HAP-1 (cell line): Measurements from ENCODE around the gene NR1H2.
A peak's percentile ranks its signal among the peaks of the same experiment; 100 is the strongest.
"Not testable (repeated sequence)": the region's sequence is repeated elsewhere in the genome, so short reads cannot be mapped to it uniquely, and the experiment has no call there.

Source experiments
- DNase-seq, 2 experiments: peaks; one replicate each; pipeline ENCODE4 v3.0.0-alpha.2; 2016 to 2020; ENCODE audit warnings: low spot score in 2 of 2
- H3K27me3 ChIP-seq: fragments of 250-450 bp; sonication (Bioruptor Pico); 2 replicates; pipeline ENCODE4 v1.5.1; 2020; ENCODE audit warnings: low read depth, mild to moderate bottlenecking, moderate library complexity
- H3K36me3 ChIP-seq: fragments of 250-450 bp; sonication (Bioruptor Pico); replicated peaks from 2 replicates; pipeline ENCODE4 v1.5.1; 2020; ENCODE audit warnings: mild to moderate bottlenecking
- H3K4me1 ChIP-seq: fragments of 250-450 bp; sonication (Bioruptor Pico); 2 replicates; pipeline ENCODE4 v1.5.1; 2020; ENCODE audit warnings: mild to moderate bottlenecking
- H3K4me3 ChIP-seq: fragments of 250-450 bp; sonication (Bioruptor Pico); 2 replicates; pipeline ENCODE4 v1.5.1; 2020; ENCODE audit warnings: mild to moderate bottlenecking, moderate library complexity
- H3K9me3 ChIP-seq: fragments of 250-450 bp; sonication (Bioruptor Pico); 2 replicates; pipeline ENCODE4 v1.5.1; 2020; ENCODE audit warnings: mild to moderate bottlenecking, moderate library complexity
- in situ Hi-C: fragments of 300-500 bp; cut with MboI; formaldehyde crosslinking; loops from 3 replicates; pipeline ENCODE4 v1.14.3; 2020; ENCODE audit warnings: low sequenced_read_pairs, inconsistent platforms, mixed read lengths

NR1H2 gene

DNA sequence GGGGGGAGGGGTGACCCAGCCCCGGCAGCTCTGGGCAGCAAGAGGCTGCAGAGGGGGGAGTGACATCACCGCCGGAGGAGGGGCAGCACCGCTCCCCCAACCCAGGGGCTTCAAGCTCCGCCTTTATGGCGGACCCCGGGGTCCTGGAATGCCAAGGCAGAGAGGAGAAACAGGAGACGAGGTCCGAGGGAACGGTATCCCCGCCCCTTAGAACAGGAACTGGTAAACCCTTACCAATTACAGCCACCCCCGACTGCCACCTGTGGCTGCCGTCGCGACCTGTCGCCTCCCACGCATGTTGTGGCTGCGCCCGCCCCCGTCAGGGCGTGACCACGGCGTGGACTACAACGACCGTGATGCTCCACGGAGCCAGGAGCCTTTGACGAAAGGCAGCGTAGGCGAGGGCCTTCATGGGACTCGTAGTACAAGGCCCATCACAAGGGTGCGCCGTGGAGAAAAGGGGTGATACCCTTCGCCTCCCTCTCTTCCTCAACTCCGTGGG is 43.0 kb upstream of the NR1H2 start:
- in situ Hi-C loops = no loop called here
- DNase-seq = peak; percentile 37 to 73
- H3K4me1 ChIP-seq = peaks cover 11% of the 10 kb centered on the region
- peaks cover 7% of the 10 kb centered on the region for H3K27me3 ChIP-seq
- H3K9me3 ChIP-seq = no peaks in the 10 kb centered on the region; the same call in 1 of the 2 replicates
- H3K4me3 ChIP-seq = peak overlapping the region; percentile 26
- H3K36me3 ChIP-seq = no peaks in the 10 kb centered on the region

GRCh38 chr19:50333737-50334617 is 42.3 kb upstream of the NR1H2 start:
- Histone ChIP-seq H3K9me3 (no peaks in the 10 kb centered on the region; the same call in 1 of the 2 replicates), H3K4me3 (peak overlapping the region; percentile 26), H3K4me1 (peaks cover 11% of the 10 kb centered on the region), H3K27me3 (peaks cover 7% of the 10 kb centered on the region), H3K36me3 (no peaks in the 10 kb centered on the region)
- peak; percentile 11 to 72 for DNase-seq
- in situ Hi-C loops = no loop called here

GRCh38 chr19:50334741-50335421 is 41.4 kb upstream of the NR1H2 start:
- Histone ChIP-seq H3K4me3 (no peak overlapping the region), H3K36me3 (no peaks in the 10 kb centered on the region), H3K27me3 (peaks cover 7% of the 10 kb centered on the region), H3K9me3 (no peaks in the 10 kb centered on the region; the same call in 1 of the 2 replicates), H3K4me1 (peaks cover 8% of the 10 kb centered on the region)
- no peak for DNase-seq
- in situ Hi-C loops = no loop called here

- H3K9me3 ChIP-seq, H3K4me1 ChIP-seq, H3K36me3 ChIP-seq, in situ Hi-C loops, DNase-seq, H3K4me3 ChIP-seq, H3K27me3 ChIP-seq: not testable (repeated sequence)
These were observed 39.2 kb upstream of the NR1H2 start for GRCh38 chr19:50337031-50337430.

GRCh38 chr19:50340331-50340730 is 35.9 kb upstream of the NR1H2 start:
- H3K4me3 ChIP-seq = no peak overlapping the region

GRCh38 chr19:50341091-50341564 is 35.1 kb upstream of the NR1H2 start:
- Histone ChIP-seq H3K36me3 (no peaks in the 10 kb centered on the region), H3K4me1 (no peaks in the 10 kb centered on the region), H3K4me3 (no peak overlapping the region), H3K27me3 (no peaks in the 10 kb centered on the region), H3K9me3 (no peaks in the 10 kb centered on the region; the same call in 1 of the 2 replicates)
- DNase-seq = no peak
- in situ Hi-C loops = no loop called here

More at GRCh38 chr19:50340331-50340730, 35.9 kb upstream of the NR1H2 start:
- no peaks in the 10 kb centered on the region for H3K4me1 ChIP-seq
- no peaks in the 10 kb centered on the region for H3K36me3 ChIP-seq
- no peaks in the 10 kb centered on the region for H3K27me3 ChIP-seq
- no peaks in the 10 kb centered on the region; the same call in 1 of the 2 replicates for H3K9me3 ChIP-seq
- in situ Hi-C loops = no loop called here
- no peak for DNase-seq

GRCh38 chr19:50344661-50345318 is 31.5 kb upstream of the NR1H2 start:
- in situ Hi-C loops = no loop called here
- no peaks in the 10 kb centered on the region for H3K4me1 ChIP-seq
- H3K4me3 ChIP-seq = no peak overlapping the region

GRCh38 chr19:50347089-50347581 is 29.1 kb upstream of the NR1H2 start:
- DNase-seq, H3K27me3 ChIP-seq, H3K4me3 ChIP-seq, in situ Hi-C loops, H3K36me3 ChIP-seq, H3K9me3 ChIP-seq, H3K4me1 ChIP-seq: not testable (repeated sequence)

More at GRCh38 chr19:50344661-50345318, 31.5 kb upstream of the NR1H2 start:
- Histone ChIP-seq H3K9me3 (no peaks in the 10 kb centered on the region; the same call in 1 of the 2 replicates), H3K36me3 (no peaks in the 10 kb centered on the region), H3K27me3 (no peaks in the 10 kb centered on the region)
- no peak for DNase-seq

DNA sequence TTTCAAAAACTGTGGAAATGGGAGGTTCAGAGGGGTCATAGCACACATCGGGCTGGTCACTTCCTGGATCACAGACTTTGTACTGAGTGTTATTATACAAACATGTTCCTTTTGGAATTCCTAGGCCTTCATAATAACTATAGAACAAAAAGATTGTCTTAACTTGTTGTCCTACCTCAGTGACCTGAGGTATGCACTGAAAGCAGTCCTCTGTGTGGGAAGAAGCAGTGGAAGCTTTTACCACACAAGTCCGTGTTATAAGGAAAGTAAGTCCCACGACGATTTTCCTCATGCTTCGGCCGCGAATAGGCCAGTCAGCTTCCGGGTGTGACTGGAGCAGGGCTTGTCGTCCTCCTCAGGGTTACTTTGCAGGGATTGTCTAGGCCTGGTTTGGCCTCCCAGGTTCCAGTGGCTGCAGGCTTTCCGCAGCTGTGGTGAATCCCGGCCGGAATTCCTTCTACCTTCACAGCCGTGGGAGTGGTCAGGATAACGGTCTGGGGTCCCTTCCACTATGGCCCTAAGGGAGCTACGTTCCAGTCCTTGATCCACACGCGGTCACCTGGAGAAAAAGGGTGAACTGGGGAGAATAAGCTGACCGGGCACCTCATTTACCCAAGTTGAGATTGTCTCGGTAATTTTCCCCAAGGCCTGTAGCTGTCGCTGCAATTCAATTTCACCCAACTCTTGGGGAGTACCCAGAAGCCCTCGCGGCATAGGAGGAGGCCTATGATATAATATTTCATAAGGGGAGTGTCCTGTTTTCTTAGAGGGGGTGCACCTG is 26.8 kb upstream of the NR1H2 start:
- no peak for DNase-seq
- in situ Hi-C loops = loop anchor here (25.0 kb wide), 1 partner anchor 563 kb away; the partner anchor contains the start of gene KLK4
- no peak overlapping the region for H3K4me3 ChIP-seq
- H3K36me3 ChIP-seq = no peaks in the 10 kb centered on the region
- H3K27me3 ChIP-seq = no peaks in the 10 kb centered on the region
- H3K4me1 ChIP-seq = no peaks in the 10 kb centered on the region
- H3K9me3 ChIP-seq = no peaks in the 10 kb centered on the region; the same call in 1 of the 2 replicates

DNA sequence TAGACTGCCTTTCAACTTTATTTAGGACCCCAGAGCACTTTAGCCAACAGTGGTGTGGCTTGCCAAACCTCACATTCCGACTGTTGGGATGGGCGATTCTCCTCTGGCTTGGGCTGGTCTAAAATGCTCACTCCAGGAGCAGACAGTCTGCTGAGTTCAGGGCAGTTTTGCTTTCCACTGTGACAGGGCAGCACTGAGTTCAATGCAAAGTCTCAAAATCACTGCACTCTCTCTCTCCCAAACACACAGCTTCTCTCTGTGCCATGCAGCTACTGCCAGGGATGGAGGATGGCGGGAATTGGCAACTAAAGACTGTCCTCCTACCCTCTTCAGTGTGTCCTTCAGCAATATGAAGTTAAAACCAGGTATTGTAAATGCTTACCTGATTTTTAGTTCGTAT is 24.0 kb upstream of the NR1H2 start:
- in situ Hi-C loops = loop anchor here (25.0 kb wide), 1 partner anchor 560 kb away; the partner anchor contains the start of gene KLK4
- Histone ChIP-seq H3K9me3 (no peaks in the 10 kb centered on the region), H3K4me1 (no peaks in the 10 kb centered on the region; the same call in 1 of the 2 replicates), H3K4me3 (no peak overlapping the region), H3K27me3 (peaks cover 3% of the 10 kb centered on the region; the same call in 1 of the 2 replicates), H3K36me3 (no peaks in the 10 kb centered on the region)
- no peak for DNase-seq

GRCh38 chr19:50353487-50353880 is 22.8 kb upstream of the NR1H2 start:
- not testable (repeated sequence) for DNase-seq, H3K9me3 ChIP-seq, H3K27me3 ChIP-seq, H3K4me3 ChIP-seq, H3K4me1 ChIP-seq, H3K36me3 ChIP-seq
- in situ Hi-C loops = loop anchor here (25.0 kb wide), 1 partner anchor 559 kb away; the partner anchor contains the start of gene KLK4

GRCh38 chr19:50356691-50357177 is 19.5 kb upstream of the NR1H2 start:
- no peak for DNase-seq
- Histone ChIP-seq H3K27me3 (peaks cover 3% of the 10 kb centered on the region; the same call in 1 of the 2 replicates), H3K4me1 (no peaks in the 10 kb centered on the region; the same call in 1 of the 2 replicates), H3K4me3 (no peak overlapping the region), H3K36me3 (no peaks in the 10 kb centered on the region), H3K9me3 (no peaks in the 10 kb centered on the region)
- in situ Hi-C loops = loop anchor here (25.0 kb wide), 1 partner anchor 556 kb away; the partner anchor contains the start of gene KLK4
